Hematopoietic multipotent progenitor cell treated with erythropoietin and hydrocortisone succinate and interleukin-3 and kit ligand, for 6 days (in vitro differentiated cells): ENCODE measurements around the gene GNG8.

ENCODE experiments used
- DNase-seq: peaks from one replicate; pipeline ENCODE4 v3.0.0-alpha.2; 2015

GNG8 gene

GRCh38 chr19:46644720-46645119 lies 8.7 kb upstream of the GNG8 start:
- no peak for DNase-seq

DNA sequence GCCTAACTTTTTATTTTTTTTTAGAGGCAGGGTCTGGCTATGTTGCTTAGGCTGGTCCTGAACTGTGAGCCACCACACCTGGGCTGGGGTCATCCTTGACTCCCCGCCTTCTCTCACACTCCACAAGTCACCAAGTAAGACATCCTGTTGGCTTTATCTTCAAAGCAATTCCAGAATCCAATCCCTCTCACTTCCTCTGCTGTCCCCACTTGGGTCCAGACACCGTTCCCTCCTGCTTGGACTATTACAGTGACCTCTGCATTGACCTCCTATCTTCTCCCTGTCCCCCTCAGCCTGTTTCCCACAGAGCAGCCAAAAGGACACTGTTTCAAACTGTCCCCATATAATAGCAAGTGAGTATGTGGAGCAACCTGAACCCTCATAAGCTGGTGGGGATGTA lies 4.7 kb upstream of the GNG8 start:
- no peak for DNase-seq

DNA sequence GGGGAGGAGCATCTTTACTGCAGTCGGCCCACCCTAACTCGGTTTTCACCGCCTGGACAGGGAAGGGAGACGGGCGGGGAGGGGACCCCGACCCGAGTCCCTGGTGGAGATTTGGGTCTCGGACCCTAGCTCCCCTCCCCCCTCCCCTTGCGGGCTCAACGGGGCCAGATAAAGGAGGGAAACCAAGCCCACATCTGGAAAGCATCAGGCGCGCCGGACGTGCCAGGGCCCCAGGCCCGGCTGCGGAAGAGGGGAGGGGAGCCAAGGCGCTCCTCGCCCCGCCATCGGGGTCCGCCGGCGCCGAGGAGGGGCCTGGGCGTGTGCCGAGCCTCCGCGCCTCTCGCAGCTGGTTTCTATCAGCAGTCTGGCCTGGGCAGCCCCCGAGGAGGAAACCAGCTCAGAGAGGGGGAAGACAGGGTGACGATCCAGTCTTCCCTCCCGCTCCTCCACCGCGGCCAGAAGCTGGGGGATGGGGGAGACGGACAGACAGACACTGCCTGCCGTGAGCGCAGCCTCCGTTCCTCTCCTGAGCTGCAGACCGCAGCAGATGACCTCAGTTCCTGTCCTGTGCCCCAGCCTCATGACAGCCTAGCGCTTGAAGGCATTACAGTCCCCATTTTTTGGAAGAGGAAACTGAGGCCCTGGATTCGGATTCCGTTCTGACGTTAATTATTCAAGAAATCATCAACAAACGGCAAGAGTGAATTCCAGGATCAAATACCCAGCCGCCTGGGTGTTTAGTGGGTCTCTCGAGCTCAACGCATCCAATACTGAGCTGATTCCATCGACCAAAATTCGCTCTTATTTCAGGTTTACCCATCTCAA lies 3.6 kb upstream of the GNG8 start:
- DNase-seq: no peak

- no peak for DNase-seq
Measured at GRCh38 chr19:46637224-46637623, 1.2 kb upstream of the GNG8 start.

DNA sequence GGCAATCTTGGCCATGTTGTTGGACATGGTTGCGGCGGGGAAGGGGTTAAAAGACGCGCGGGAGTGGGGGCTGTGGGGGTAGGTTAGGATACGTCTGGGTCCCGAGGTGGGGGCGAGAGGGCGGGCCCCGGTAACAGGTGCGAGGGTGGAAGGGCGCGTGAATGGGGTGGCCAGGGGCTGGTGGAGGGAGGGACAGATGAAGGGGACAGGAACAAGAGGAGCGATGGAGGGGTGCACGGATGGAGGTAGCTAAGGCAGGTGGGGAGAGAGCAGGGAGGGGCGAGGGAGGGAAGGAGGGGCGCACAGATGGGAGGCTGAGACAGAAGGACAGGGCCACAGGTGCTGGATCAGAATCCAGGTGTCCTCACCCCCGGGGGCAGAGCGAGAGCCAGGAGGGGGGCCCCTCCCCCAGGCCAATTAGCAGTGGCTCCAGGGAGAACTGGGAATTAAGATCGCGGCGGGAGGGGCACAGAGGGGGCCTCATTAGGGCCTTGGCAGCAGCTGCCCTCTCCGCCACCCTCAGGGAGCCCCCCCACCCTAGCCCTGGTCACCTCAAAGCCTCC lies 1.3 kb downstream of the GNG8 start:
- no peak for DNase-seq

GRCh38 chr19:46634045-46634655 lies 1.9 kb downstream of the GNG8 start:
- DNase-seq: peak; percentile 96

DNA sequence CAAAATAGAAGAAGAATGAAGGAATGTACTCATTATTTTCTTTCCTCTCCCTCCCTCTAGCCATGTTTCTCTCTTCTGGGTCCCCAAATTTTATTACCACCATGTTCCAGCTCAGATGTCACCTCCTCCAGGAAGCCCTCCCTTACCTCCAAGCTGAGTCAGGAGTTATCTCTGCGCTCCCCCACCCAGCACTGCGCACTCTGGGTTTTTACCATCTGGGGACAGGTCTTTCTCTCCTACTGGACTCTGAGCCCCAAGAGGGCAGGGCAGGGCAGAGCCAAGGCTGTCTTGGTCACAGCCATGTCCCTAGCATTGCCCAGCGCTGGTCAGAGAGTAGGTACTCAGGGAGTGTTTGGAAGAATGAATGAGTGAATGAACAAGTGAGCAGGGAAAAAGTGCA lies 2.9 kb downstream of the GNG8 start:
- DNase-seq: no peak

DNA sequence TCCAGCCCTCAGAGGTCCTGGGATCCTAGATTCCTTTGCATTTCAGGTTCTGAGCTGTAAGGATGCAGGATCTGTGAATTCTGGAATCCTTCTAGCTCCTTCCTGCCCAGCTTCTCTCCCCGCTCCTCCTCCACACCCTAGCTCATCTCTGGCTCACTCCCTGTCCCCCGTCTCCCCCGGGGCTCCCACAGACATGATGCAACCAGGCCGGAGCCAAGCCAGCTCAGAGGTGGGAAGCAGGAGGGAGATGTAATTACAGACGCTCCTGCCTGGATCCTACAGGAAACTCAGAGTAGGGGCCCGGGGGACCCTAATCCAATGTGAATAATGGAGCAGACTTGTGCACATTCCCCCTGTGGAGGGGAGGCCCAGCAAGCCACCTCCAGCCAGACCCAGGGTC lies 4.5 kb downstream of the GNG8 start:
- no peak for DNase-seq

GRCh38 chr19:46630586-46631205 lies 5.3 kb downstream of the GNG8 start:
- no peak for DNase-seq

DNA sequence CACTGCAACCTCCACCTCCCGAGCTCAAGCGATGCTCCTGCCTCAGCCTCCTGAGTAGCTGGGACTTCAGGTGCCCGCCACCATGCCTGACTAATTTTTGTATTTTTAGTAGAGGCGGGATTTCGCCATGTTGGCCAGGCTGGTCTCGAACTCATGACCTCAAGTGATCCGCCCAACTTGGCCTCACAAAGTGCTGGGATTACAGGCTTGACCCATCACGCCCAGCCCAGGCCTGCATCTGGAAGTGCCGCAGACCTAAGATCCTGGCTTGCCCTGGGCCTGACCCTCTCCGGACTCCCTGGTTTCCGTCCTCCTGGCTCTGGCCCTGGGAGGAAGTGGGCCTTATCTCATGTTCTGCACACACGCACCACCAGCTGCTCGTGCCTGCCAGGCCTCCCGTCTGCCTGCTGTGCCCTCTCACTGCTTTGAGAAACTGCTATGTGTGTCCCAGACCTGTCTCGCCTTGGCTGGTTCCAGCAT lies 6.4 kb downstream of the GNG8 start:
- DNase-seq: peak; percentile 94

DNA sequence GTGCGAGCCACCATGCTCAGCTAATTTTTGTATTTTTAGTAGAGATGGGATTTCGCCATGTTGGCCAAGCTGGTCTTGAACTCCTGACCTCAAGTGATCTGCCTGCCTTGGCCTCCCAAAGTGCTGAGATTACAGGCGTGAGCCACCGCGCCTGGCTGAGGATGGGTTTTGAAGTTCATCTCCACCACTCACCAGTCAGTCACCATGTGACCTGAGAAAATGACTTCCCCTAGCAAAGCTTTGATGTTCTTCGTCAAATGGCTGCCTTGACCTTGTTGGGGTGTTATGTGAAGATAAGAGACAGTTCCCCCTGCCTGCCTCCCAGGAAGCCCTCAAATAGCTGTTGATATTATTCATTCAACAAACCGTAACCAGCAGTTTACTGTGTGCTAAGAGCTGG lies 7.0 kb downstream of the GNG8 start:
- peak; percentile 82 for DNase-seq

- no peak for DNase-seq
Measured at GRCh38 chr19:46626446-46626845, 9.6 kb downstream of the GNG8 start.

- DNase-seq: no peak
Measured at GRCh38 chr19:46625731-46626130, 10.3 kb downstream of the GNG8 start.

DNA sequence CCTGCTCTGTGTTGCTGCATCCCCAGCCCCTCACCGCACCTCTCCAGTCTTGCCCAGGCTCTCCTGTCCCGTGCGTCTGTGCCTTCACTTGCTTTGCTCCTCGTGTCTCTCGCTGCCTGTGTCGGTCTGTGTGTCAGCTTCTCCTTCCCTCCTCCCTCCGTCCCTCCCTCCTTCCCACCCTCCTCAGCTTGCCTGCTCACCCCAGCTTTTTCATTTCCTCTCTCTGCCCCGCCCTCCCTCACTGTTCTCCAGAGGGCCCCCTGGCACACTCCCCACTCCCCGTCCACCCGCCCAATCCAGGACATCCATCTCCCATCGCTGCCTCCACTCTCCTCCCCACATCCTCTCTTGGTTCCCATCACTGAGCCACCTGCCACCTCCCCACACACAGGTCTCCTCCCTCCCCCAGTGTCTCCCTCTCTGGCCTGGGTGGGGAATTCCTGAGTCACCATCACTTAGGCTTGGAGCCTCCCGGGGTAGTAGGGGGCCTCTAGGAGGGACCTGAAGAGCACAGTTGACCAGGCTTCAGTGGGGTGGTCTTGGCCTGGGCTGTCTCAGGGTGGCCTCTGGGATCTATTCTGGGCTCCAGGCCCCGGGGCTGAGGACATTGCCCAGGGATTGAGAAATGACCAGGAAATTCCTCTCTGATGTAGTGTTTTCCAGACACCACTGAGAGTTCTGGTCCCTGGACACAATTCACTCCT lies 10.9 kb downstream of the GNG8 start, which contains the start of gene PTGIR:
Gene PTGIR (minus strand): TSS at position 132 of the 704 bp plus-strand sequence. CDS start 864 bp downstream, outside the sequence.
- DNase-seq: peak; percentile 61

GRCh38 chr19:46623915-46624502 lies 12.0 kb downstream of the GNG8 start:
- no peak for DNase-seq

GRCh38 chr19:46622118-46622446 lies 13.9 kb downstream of the GNG8 start:
- peak; percentile 25 for DNase-seq

- DNase-seq: no peak
Measured at GRCh38 chr19:46621191-46622117, 14.5 kb downstream of the GNG8 start.

DNA sequence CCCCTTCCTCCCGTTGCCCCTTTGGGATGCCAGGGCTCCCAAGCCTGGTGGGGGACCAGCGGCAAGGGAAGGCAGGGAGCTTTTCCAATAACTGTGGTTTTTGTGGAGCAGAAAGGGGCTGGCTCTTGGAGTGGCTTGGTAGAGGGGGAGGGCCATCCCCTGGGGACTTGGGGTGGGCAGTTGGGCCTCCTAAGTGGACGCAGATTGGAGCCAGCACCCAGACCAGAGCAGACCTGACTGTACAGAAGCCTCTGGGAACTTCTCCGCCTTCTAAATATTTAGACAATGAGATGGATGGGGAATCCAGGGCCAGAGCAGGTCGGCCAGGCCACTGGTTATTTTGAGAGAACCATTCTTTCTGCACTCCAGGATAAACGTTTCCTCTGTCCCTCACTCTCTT lies 15.3 kb downstream of the GNG8 start:
- DNase-seq: no peak

GRCh38 chr19:46620267-46620666 lies 15.7 kb downstream of the GNG8 start:
- no peak for DNase-seq

GRCh38 chr19:46618670-46619231 lies 17.3 kb downstream of the GNG8 start:
- DNase-seq: no peak

DNA sequence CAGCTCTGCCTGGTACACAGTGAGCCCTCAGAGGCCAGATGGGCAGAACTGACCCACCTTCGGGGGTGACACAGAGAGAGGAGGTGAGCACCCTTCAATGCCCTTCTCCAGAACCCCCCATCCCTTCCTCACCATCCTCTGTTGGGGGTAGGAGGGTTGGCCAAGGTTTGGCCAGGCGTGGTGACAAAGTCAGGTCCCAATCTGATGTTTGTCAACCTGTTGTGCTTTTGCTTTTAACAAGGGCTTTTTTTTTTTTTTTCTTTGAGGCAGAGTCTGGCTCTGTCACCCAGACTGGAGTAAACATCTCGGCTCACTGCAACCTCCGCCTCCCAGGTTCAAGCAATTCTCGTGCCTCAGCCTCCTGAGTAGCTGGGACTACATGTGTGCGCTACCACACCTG lies 18.4 kb downstream of the GNG8 start:
- DNase-seq: no peak
